ENCODE measurements around the gene RGS17. TPM values are rescaled to one million over a fixed set of nuclear protein-coding genes. Genes with fewer than 3 reads are reported as not detected.

RGS17 gene
- total RNA-seq, 4 donors from 2014 or later, result 0.06 to 0.83 (median 0.34) TPM

DNA sequence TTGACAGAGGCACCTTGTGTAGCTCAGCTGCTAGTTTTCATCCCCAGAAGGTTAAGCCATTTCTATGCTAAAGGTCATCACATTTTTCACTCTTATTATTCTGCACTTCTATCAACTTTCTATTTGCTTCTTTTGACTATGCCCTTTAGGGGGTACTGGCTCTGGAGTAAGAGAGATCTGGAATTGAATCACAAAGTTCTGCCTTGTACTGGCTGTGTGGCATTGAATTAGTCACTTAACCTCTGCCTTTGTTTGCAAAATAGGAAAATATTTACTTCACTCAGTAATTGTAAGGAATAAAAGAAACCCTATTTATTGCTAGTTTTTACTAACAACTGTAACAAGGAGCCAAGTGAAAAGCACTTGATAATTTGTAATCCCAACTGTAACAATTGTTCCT, 71.8 kb downstream of the RGS17 start:
- Histone ChIP-seq H3K4me3 (no peak overlapping the region), H3K27ac (replicated peaks in 1 of 4) (no peak overlapping the region), H3K27me3 (no peaks in the 10 kb centered on the region), H3K9me3 (peaks cover 0 to 9% (median 0%) of the 10 kb centered on the region in 4 donors), H3K36me3 (no peaks in the 10 kb centered on the region), H3K4me1 (no peaks in the 10 kb centered on the region)
- no peak for TF ChIP-seq CTCF (IDR thresholded peaks at IDR 0.05)
- TF ChIP-seq EP300 (IDR thresholded peaks at IDR 0.05), result no peak
- TF ChIP-seq POLR2AphosphoS5 (IDR thresholded peaks at IDR 0.05), result no peak
- TF ChIP-seq POLR2A (IDR thresholded peaks at IDR 0.05; ENCODE audit: low read depth), result no peak
- intact Hi-C loops (cut with DNase I), result no loop called here
- DNase-seq (ENCODE audit: extremely low spot score), result no peak

DNA sequence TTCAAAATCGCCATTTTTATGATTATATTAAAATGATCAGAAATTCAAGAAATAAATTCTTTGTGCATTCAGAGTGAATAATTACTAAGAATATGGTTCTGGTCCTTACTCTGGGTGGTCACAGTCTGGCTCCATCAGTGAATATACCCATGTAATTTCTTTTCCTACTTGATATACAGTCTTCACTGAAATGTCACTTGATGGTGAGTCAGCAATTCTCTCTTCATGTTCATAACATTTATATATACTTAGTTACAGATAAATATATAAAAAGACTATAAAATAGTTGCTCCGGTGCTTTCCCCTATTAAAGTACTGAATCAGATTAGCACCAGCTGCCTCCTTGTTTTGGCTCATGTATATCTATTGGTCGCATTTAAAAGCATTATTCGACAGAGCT, 72.2 kb downstream of the RGS17 start:
- Histone ChIP-seq H3K4me1 (no peaks in the 10 kb centered on the region), H3K27ac (replicated peaks in 1 of 4) (no peak overlapping the region), H3K4me3 (no peak overlapping the region), H3K27me3 (no peaks in the 10 kb centered on the region), H3K9me3 (peaks cover 0 to 9% (median 0%) of the 10 kb centered on the region in 4 donors), H3K36me3 (no peaks in the 10 kb centered on the region)
- TF ChIP-seq POLR2A (IDR thresholded peaks at IDR 0.05; ENCODE audit: low read depth) (no peak), CTCF (IDR thresholded peaks at IDR 0.05) (no peak), POLR2AphosphoS5 (IDR thresholded peaks at IDR 0.05) (no peak), EP300 (IDR thresholded peaks at IDR 0.05) (no peak)
- DNase-seq (ENCODE audit: extremely low spot score), result no peak
- intact Hi-C loops (cut with DNase I), result no loop called here
- 50% methylated on average over 4 of the region's 4 CpGs for WGBS

GRCh38 chr6:153058291-153058690, 72.8 kb downstream of the RGS17 start:
- Histone ChIP-seq H3K9me3 (peaks cover 0 to 8% (median 0%) of the 10 kb centered on the region in 4 donors), H3K27ac (replicated peaks in 1 of 4) (no peak overlapping the region), H3K4me3 (no peak overlapping the region), H3K4me1 (no peaks in the 10 kb centered on the region), H3K36me3 (no peaks in the 10 kb centered on the region), H3K27me3 (no peaks in the 10 kb centered on the region)
- TF ChIP-seq POLR2A (IDR thresholded peaks at IDR 0.05; ENCODE audit: low read depth), result no peak
- TF ChIP-seq POLR2AphosphoS5 (IDR thresholded peaks at IDR 0.05), result no peak
- TF ChIP-seq CTCF (IDR thresholded peaks at IDR 0.05), result no peak
- TF ChIP-seq EP300 (IDR thresholded peaks at IDR 0.05), result no peak
- 41% methylated on average over 4 of the region's 4 CpGs for WGBS
- no peak for DNase-seq (ENCODE audit: extremely low spot score)
- intact Hi-C loops (cut with DNase I), result no loop called here

GRCh38 chr6:153056308-153056707, 74.8 kb downstream of the RGS17 start:
- Histone ChIP-seq H3K27me3 (no peaks in the 10 kb centered on the region), H3K9me3 (no peaks in the 10 kb centered on the region), H3K27ac (replicated peaks in 1 of 4) (no peak overlapping the region), H3K36me3 (no peaks in the 10 kb centered on the region), H3K4me1 (no peaks in the 10 kb centered on the region), H3K4me3 (no peak overlapping the region)
- 97% methylated on average over 2 of the region's 2 CpGs for WGBS
- intact Hi-C loops (cut with DNase I), result no loop called here
- no peak for DNase-seq (ENCODE audit: extremely low spot score)
- TF ChIP-seq EP300 (IDR thresholded peaks at IDR 0.05) (no peak), POLR2AphosphoS5 (IDR thresholded peaks at IDR 0.05) (no peak), POLR2A (IDR thresholded peaks at IDR 0.05; ENCODE audit: low read depth) (no peak)

- no peaks in the 10 kb centered on the region for H3K36me3 ChIP-seq
- no peak overlapping the region for H3K27ac ChIP-seq (replicated peaks in 1 of 4)
- intact Hi-C loops (cut with DNase I), result no loop called here
- no peak for DNase-seq (ENCODE audit: extremely low spot score)
- TF ChIP-seq POLR2AphosphoS5 (IDR thresholded peaks at IDR 0.05) (no peak), POLR2A (IDR thresholded peaks at IDR 0.05; ENCODE audit: low read depth) (no peak), EP300 (IDR thresholded peaks at IDR 0.05) (no peak), CTCF (IDR thresholded peaks at IDR 0.05) (no peak)
- H3K27me3 ChIP-seq, result no peaks in the 10 kb centered on the region
- H3K9me3 ChIP-seq, result peaks cover 0 to 4% (median 0%) of the 10 kb centered on the region in 4 donors
- no peak overlapping the region for H3K4me3 ChIP-seq
- no peaks in the 10 kb centered on the region for H3K4me1 ChIP-seq
These were observed 79.3 kb downstream of the RGS17 start for GRCh38 chr6:153051801-153052200.

All from esophagus muscularis mucosa (tissue), 4 donors.